Measurements from ENCODE around the gene PCDHB11. TPM values are rescaled to one million over a fixed set of nuclear protein-coding genes. Genes with fewer than 3 reads are reported as not detected.

Gene PCDHB11
- total RNA-seq, result under 1 TPM; 0.23 to 0.33 TPM
- polyA plus RNA-seq, result under 1 TPM; 0.08 to 0.09 TPM

GRCh38 chr5:141199359-141200235 is at the start of gene PCDHB11:
PCDHB11 (plus strand) TSS chr5:141199627; CDS start chr5:141199775, 148 bp downstream.
- Histone ChIP-seq H3K4me1 (ENCODE audit: control insufficient read depth in 4 of 4, insufficient read depth in 4 of 4, low read length in 3 of 4) (no peaks in the 10 kb centered on the region), H3K9me3 (ENCODE audit: control insufficient read depth in 4 of 4, low read length in 3 of 4) (peaks cover 20 to 45% (median 26%) of the 10 kb centered on the region in 4 donors), H3K27ac (ENCODE audit: low read depth in 1 of 2, low read length in 2 of 2) (no peak within 1 kb of the TSS), H3K36me3 (ENCODE audit: control insufficient read depth in 4 of 4, insufficient read depth in 3 of 4, low read depth in 1 of 4, low read length in 3 of 4) (no peaks in the 10 kb centered on the region), H3K27me3 (ENCODE audit: control insufficient read depth in 4 of 4, insufficient read depth in 4 of 4, low read length in 3 of 4) (no peaks in the 10 kb centered on the region), H3K4me3 (ENCODE audit: low read depth in 1 of 3, low read length in 3 of 3) (no peak within 1 kb of the TSS), H3K9ac (ENCODE audit: low read depth in 1 of 2, low read length in 2 of 2) (no peak within 1 kb of the TSS)
- no peak for DNase-seq (ENCODE audit: low spot score)
- WGBS, result 28% methylated on average over 21 of the region's 21 CpGs
- TF ChIP-seq EGR1 (IDR thresholded peaks at IDR 0.05; ENCODE audit: low read depth in 2 of 2), result no peak
- TF ChIP-seq, protein P1, sequence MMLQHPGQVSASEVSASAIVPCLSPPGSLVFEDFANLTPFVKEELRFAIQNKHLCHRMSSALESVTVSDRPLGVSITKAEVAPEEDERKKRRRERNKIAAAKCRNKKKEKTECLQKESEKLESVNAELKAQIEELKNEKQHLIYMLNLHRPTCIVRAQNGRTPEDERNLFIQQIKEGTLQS (IDR thresholded peaks at IDR 0.05), result no peak
- TF ChIP-seq FOXA2 (IDR thresholded peaks at IDR 0.05), result no peak
- no peak for TF ChIP-seq HNF4G (IDR thresholded peaks at IDR 0.05)
- TF ChIP-seq, protein P2, sequence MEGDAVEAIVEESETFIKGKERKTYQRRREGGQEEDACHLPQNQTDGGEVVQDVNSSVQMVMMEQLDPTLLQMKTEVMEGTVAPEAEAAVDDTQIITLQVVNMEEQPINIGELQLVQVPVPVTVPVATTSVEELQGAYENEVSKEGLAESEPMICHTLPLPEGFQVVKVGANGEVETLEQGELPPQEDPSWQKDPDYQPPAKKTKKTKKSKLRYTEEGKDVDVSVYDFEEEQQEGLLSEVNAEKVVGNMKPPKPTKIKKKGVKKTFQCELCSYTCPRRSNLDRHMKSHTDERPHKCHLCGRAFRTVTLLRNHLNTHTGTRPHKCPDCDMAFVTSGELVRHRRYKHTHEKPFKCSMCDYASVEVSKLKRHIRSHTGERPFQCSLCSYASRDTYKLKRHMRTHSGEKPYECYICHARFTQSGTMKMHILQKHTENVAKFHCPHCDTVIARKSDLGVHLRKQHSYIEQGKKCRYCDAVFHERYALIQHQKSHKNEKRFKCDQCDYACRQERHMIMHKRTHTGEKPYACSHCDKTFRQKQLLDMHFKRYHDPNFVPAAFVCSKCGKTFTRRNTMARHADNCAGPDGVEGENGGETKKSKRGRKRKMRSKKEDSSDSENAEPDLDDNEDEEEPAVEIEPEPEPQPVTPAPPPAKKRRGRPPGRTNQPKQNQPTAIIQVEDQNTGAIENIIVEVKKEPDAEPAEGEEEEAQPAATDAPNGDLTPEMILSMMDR (IDR thresholded peaks at IDR 0.05; ENCODE audit: low read depth, low read length, missing input control), result no peak
- no peak for TF ChIP-seq HNF4A (conservative IDR thresholded peaks at IDR 0.05)
- TF ChIP-seq TAF1 (conservative IDR thresholded peaks at IDR 0.05), result no peak
- TF ChIP-seq JUND (IDR thresholded peaks at IDR 0.05), result no peak
- TF ChIP-seq, protein P3, sequence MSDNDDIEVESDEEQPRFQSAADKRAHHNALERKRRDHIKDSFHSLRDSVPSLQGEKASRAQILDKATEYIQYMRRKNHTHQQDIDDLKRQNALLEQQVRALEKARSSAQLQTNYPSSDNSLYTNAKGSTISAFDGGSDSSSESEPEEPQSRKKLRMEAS (IDR thresholded peaks at IDR 0.05), result no peak
- TF ChIP-seq, protein P4, sequence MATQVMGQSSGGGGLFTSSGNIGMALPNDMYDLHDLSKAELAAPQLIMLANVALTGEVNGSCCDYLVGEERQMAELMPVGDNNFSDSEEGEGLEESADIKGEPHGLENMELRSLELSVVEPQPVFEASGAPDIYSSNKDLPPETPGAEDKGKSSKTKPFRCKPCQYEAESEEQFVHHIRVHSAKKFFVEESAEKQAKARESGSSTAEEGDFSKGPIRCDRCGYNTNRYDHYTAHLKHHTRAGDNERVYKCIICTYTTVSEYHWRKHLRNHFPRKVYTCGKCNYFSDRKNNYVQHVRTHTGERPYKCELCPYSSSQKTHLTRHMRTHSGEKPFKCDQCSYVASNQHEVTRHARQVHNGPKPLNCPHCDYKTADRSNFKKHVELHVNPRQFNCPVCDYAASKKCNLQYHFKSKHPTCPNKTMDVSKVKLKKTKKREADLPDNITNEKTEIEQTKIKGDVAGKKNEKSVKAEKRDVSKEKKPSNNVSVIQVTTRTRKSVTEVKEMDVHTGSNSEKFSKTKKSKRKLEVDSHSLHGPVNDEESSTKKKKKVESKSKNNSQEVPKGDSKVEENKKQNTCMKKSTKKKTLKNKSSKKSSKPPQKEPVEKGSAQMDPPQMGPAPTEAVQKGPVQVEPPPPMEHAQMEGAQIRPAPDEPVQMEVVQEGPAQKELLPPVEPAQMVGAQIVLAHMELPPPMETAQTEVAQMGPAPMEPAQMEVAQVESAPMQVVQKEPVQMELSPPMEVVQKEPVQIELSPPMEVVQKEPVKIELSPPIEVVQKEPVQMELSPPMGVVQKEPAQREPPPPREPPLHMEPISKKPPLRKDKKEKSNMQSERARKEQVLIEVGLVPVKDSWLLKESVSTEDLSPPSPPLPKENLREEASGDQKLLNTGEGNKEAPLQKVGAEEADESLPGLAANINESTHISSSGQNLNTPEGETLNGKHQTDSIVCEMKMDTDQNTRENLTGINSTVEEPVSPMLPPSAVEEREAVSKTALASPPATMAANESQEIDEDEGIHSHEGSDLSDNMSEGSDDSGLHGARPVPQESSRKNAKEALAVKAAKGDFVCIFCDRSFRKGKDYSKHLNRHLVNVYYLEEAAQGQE (IDR thresholded peaks at IDR 0.05), result no peak
- no peak for TF ChIP-seq GABPA (IDR thresholded peaks at IDR 0.05 in 1 of 2, conservative IDR thresholded peaks at IDR 0.05 in 1 of 2)
- no peak for TF ChIP-seq RXRA (IDR thresholded peaks at IDR 0.05)
- TF ChIP-seq YY1 (IDR thresholded peaks at IDR 0.05), result no peak
- no peak for TF ChIP-seq NR2F2 (IDR thresholded peaks at IDR 0.05)

GRCh38 chr5:141149812-141150211 is 49.6 kb upstream of the PCDHB11 start, which contains the start of gene PCDHB6:
PCDHB6 (plus strand) TSS chr5:141150057; CDS start chr5:141150258, 201 bp downstream.
- H3K9ac ChIP-seq (ENCODE audit: low read depth in 1 of 2, low read length in 2 of 2), result no peak within 1 kb of the TSS
- H3K9me3 ChIP-seq (ENCODE audit: control insufficient read depth in 4 of 4, low read length in 3 of 4), result peaks cover 13 to 29% (median 18%) of the 10 kb centered on the region in 4 donors
- no peak for DNase-seq (ENCODE audit: low spot score)
- H3K27me3 ChIP-seq (ENCODE audit: control insufficient read depth in 4 of 4, insufficient read depth in 4 of 4, low read length in 3 of 4), result peaks cover 0 to 6% (median 0%) of the 10 kb centered on the region in 4 donors
- H3K36me3 ChIP-seq (ENCODE audit: control insufficient read depth in 4 of 4, insufficient read depth in 3 of 4, low read depth in 1 of 4, low read length in 3 of 4), result no peaks in the 10 kb centered on the region
- no peaks in the 10 kb centered on the region for H3K4me1 ChIP-seq (ENCODE audit: control insufficient read depth in 4 of 4, insufficient read depth in 4 of 4, low read length in 3 of 4)
- 12% methylated on average over 18 of the region's 18 CpGs for WGBS
- H3K27ac ChIP-seq (ENCODE audit: low read depth in 1 of 2, low read length in 2 of 2), result no peak within 1 kb of the TSS
- H3K4me3 ChIP-seq (ENCODE audit: low read depth in 1 of 3, low read length in 3 of 3), result no peak within 1 kb of the TSS
- TF ChIP-seq RAD21 (IDR thresholded peaks at IDR 0.05), result peak in 1 of 2 donors; percentile 17
- no peak for TF ChIP-seq HNF4G (IDR thresholded peaks at IDR 0.05)
- TF ChIP-seq, protein P2 (IDR thresholded peaks at IDR 0.05; ENCODE audit: low read depth, low read length, missing input control), result peak; percentile 6
